ENCODE data around the gene RYR1.
"Not testable (repeated sequence)": the region's sequence is repeated elsewhere in the genome, so short reads cannot be mapped to it uniquely, and the experiment has no call there.

Gene RYR1

DNA sequence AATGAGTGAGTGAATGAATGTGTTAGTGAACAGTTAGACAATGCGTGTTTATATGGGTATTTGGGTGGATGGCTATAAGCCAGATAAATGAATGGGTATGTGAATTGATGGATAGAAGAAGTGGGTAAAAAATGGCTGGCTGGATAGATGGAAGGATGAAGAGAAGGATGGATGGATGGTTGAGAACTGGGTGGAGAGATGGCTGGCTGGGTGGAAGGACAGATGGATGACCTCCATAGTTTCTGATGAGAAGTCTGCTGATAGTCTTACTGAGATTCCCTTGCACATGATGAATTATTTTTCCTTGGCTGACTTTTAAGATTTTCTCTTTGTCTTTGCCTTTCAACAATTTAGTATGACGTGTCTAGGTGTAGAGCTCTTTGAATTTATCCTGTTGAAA is 57.4 kb downstream of the RYR1 start:
- no peak for DNase-seq (ENCODE audit: low spot score)

DNA sequence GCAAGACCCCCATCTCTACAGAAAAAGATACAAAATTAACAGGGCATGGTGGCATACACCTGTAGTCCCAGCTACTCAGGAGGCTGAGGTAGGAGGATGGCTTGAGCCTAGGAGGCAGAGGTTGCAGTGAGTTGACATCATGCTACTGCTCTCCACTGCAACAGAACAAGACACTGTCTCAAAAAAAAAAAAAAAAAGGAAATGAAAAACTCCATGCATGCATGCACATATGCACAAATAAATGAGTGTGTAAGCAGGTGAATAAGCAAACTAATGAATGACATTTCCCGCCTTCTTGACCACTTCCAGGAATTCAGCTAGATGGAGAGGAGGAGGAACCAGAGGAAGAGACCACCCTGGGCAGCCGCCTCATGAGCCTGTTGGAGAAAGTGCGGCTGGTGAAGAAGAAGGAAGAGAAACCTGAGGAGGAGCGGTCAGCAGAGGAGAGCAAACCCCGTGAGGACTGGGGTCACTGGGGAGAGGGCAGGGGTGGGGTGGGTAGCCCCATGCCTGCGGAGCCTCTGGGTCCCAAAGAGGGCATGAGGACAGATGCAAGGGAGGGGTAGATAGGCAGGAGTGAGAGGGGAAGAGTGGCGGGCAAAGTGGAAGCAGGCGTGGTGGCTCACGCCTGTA is 58.8 kb downstream of the RYR1 start:
- no peak for DNase-seq (ENCODE audit: low spot score)

DNA sequence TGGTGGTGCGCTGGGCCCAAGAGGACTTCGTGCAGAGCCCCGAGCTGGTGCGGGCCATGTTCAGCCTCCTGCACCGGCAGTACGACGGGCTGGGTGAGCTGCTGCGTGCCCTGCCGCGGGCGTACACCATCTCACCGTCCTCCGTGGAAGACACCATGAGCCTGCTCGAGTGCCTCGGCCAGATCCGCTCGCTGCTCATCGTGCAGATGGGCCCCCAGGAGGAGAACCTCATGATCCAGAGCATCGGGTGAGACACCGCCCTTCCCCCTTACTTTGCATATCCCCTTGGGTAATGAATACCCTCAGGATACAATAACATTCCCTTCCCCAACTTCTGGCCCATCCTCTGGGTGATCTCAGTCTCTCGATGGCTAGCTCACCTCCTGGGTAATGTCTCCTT is 60.9 kb downstream of the RYR1 start:
- no peak for DNase-seq (ENCODE audit: low spot score)

DNA sequence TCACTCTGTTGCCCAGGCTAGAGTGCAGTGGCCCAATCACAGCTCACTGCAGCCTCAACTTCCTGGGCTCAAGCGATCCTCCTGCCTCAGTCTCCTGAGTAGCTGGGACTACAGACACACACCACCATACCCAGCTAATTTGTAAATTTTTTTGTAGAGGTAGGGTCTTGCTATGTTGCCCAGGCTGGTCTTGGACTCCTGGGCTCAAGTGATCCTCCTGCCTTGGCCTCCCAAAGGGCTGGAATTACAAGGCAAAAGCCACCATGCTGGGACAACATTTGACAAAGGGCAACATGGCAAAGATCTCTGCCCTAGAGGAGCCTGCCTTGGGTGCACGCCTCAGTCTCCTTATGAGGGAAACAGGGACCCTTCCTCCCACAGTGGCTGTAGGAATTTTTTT is 61.9 kb downstream of the RYR1 start:
- DNase-seq (ENCODE audit: low spot score): not testable (repeated sequence)

DNA sequence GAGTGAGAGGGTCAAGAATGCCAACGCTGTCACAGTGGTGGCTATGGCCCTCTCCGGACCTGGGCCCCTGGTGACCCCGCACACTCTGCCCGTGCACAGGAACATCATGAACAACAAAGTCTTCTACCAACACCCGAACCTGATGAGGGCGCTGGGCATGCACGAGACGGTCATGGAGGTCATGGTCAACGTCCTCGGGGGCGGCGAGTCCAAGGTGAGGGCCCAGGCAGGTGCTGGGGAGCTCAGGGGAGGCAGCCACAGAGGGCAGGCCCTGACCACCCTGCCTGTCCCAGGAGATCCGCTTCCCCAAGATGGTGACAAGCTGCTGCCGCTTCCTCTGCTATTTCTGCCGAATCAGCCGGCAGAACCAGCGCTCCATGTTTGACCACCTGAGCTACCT is 62.6 kb downstream of the RYR1 start:
- no peak for DNase-seq (ENCODE audit: low spot score)

DNA sequence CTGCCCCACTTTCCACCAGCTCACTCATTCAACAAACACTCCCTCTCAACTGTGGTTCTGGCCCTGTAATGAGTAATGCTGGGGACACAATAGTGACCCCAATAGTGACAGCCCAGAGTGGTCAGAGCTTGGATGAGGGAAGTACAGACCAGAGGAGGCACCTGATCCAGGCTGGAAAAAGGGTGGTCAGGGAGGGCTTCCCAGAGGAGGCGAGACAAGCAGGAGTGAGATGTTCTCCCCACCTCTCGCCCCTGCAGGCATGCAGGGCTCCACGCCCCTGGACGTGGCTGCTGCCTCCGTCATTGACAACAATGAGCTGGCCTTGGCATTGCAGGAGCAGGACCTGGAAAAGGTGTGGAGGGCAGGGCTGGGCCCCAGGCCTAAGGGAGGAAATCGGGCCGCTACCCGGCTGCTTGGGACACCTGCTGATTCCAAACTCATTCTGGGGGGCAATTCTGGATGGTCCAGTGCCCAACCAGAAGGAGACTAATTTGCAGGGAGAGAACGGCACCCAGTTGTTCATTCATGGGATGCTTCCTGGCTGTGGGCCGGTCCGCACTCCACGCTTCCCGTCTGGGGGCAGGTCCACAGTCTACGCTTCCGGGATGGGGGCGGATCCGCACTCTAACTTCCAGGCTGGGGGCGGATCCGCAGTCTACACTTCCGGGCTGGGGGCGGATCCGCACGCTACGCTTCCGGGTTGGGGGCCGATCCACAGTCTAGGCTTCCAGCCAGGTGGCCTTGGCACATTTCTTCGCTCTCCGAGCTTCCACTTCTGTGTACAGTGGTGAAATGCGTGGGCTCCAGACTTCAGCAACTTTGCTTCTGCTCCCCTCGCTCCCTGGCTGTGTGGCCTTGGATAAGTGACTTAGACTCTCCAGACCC is 63.4 kb downstream of the RYR1 start:
- no peak for DNase-seq (ENCODE audit: low spot score)

DNA sequence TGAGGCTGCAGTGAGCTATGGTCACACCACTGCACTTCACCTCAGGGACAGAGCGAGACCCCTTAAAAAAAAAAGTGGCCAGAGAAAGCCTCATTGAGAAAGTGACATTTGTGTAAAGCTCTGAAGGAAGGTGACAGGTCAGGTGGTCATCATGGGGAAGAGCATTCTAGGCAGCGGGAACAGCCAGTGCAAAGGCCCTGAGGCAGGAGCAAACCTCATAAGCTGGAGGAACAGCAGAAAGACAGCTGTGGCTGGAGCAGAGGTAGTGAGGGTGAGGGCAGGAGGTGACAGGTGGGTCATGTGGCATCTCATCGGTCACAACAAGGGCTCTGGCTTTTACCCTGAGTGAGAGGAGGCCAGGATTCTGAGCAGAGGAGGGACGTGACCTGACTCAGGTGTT is 64.4 kb downstream of the RYR1 start:
- DNase-seq (ENCODE audit: low spot score): no peak

DNA sequence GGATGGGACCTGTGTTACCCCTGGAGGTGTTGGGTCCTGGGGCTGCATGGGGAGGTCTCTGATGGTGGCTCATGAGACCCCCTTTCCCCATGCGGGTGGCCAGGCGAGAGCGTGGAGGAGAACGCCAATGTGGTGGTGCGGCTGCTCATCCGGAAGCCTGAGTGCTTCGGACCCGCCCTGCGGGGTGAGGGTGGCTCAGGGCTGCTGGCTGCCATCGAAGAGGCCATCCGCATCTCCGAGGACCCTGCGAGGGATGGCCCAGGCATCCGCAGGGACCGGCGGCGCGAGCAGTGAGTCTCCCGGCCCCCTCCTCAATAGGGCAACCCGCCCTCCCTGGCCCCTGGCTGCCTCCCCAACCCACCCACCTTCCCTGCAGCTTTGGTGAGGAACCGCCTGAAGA is 66.0 kb downstream of the RYR1 start:
- no peak for DNase-seq (ENCODE audit: low spot score)

DNA sequence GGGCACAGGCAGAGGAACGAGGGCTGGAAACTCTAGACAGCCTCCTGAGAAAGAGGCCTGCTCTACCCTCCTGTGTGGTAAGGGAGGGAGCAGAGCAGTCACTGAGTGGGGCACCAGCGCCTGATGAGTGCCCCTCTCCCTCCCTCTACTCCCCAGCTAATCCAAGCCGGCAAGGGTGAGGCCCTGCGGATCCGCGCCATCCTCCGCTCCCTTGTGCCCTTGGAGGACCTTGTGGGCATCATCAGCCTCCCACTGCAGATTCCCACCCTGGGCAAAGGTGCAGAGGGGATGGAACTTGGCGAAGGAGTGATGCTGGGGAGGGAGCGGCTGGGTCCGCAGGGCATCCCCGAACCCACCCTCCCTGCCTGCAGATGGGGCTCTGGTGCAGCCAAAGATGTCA is 67.0 kb downstream of the RYR1 start:
- no peak for DNase-seq (ENCODE audit: low spot score)

DNA sequence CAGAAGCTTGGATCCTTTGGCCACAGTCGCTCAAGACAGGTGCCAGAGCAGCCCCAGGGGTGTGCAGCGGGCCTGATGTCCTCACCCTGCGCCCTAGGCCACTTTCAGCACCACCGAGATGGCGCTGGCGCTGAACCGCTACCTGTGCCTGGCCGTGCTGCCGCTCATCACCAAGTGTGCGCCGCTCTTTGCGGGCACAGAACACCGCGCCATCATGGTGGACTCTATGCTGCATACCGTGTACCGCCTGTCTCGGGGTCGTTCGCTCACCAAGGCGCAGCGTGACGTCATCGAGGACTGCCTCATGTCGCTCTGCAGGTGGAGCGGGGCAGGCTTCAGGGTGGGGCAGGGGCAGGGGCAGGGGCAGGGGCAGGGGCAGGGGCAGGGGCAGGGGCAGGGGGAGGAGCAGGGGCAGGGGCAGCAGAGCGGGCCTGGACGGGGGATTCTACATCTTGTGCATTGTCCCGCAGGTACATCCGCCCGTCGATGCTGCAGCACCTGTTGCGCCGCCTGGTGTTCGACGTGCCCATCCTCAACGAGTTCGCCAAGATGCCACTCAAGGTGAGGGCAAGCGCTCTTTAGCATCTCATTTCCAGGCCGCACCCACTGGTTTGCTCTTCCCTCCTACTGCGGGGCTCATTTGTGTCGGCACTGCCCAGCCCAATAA is 69.1 kb downstream of the RYR1 start:
- DNase-seq (ENCODE audit: low spot score): no peak

DNA sequence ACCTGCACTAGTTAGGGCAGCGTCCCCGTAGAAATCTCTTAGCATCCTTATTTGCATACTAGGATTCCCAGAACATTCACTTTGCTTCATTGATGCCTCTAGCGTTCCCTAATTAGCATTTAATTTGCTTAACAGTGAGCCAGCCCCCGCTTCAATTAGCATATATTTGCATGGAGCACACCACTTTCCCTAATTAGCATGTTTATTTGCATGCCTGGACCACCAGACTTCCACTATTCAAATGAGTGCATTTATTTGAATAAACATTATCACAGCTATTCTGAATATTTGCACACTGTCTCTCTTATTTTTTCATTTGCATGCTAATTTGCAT is 69.6 kb downstream of the RYR1 start:
- DNase-seq (ENCODE audit: low spot score): peak; percentile 77

DNA sequence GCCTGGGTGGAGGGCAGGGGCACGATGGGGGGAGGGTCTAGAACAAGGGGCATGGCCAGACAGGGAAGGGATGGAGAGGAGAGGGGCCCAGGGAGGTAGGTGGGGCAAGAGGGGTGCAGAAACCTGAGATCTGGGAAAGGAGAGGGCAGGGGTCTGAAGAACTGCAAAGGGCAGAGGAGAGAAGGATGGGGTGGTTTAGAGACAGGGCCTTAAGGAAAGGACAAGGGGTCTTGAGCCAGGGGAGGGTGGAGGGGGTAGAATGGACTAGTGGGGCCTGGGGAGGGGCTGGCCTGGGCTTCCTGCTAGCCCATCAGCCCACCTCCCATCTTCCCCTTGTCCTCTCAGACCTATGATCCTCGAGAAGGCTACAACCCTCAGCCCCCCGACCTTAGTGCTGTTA is 72.5 kb downstream of the RYR1 start:
- DNase-seq (ENCODE audit: low spot score): no peak

DNA sequence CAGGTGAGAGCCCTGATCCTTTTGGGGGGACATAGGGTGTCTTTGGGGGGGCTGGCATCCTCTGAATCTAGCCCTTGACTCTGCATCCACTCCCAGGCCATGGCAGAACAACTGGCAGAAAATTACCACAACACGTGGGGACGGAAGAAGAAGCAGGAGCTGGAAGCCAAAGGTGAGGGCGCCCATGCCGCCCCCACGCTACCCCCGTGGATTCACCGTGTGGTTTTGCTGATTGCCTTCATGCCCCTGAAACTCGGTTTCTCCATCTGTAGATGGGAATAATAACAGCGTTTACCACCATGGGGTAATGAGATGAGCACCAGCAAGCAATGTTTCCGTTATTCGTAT is 72.9 kb downstream of the RYR1 start:
- DNase-seq (ENCODE audit: low spot score): no peak

DNA sequence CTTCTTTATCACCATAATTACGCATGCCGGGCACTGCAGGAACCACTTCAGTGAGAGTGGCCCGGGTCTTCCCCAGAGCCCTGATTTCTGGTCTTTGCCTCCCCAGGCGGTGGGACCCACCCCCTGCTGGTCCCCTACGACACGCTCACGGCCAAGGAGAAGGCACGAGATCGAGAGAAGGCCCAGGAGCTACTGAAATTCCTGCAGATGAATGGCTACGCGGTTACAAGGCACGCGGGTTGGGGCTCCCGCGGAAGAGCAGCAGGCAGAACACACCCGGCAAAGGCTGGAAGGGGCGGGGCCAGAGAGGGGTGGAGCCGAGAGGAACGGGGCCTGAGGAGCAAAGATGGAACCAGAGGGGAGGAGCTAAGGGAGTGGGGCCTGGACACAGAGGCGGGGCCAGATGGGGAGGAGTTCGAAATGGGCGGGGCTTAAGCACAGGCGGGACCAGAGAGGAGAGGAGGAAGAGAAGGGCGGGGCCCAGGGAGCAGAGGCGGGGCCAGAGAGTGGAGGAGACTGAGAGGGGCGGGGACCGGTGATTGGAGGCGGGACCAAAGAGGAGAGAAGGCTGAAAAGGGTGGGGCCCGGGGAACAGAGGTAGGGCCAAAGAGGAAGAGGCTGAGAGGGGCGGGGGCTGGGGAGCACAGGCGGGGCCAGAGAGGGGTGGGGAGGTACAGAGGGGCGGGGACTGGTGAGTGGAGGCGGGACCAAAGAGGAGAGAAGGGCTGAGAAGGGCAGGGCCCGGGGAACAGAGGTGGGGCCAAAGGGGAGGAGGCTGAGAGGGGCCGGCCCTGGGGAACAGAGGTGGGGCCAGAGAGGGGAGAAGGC is 73.4 kb downstream of the RYR1 start:
- peak; percentile 96 for DNase-seq (ENCODE audit: low spot score)

DNA sequence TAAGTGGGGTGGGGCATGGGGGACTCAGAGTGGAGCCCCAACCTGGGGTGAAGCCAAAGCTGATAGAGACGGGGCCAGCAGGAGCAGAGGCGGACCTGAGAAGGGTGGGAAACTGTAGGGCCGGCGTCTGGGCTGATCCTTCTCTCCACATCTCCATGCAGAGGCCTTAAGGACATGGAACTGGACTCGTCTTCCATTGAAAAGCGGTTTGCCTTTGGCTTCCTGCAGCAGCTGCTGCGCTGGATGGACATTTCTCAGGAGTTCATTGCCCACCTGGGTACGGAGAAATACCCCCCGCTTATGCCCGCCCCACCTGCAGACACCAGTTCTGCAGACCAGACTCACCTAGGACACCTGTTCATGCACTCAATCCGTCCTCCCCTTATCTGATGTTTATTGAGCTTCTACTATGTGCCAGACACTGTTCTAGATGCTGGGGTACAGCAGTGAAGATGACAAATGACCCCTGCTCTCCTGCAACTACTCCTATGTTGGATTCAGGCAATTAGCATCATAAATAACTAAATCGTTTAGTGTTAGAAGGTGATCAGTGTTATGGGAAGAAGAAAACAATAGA is 74.1 kb downstream of the RYR1 start:
- DNase-seq (ENCODE audit: low spot score): no peak

DNA sequence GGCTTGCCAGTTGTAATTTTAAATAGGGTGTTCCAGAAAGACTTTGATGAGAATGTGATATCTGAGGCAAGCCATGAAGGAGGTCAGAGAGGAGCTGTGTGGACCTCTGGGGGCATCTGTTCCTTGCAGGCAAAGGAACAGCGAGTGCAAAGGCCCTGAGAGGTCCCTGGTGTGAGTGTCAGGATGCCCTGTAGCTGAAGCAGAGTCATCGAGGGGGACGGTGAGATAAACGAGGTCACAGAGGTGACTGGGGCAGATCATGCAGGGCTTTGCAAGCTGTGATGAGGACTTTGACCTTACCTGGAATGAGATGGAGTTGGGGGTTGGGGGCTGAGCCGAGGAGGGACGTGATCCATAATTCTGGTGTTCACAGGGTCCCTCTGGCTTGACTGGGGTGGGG is 75.0 kb downstream of the RYR1 start:
- no peak for DNase-seq (ENCODE audit: low spot score)

DNA sequence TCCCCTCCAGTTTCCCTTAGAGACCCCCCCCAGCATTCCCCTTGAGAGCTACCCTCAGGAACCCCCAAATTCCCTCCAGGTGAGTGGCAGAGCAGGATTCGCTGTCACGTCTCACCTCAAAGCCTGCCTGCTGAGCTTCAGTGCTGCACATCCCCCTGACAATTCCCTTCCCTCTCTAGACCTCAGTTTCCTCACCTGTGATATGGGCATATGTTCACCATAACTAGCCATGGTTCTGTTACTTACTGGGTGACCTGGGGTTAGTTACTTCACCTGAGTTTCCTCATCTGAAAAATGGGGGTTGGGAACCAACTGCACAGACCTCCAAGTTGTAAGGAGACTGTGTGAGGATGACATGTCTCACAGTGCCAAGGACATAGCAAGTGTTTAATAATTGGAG is 75.5 kb downstream of the RYR1 start:
- no peak for DNase-seq (ENCODE audit: low spot score)

DNA sequence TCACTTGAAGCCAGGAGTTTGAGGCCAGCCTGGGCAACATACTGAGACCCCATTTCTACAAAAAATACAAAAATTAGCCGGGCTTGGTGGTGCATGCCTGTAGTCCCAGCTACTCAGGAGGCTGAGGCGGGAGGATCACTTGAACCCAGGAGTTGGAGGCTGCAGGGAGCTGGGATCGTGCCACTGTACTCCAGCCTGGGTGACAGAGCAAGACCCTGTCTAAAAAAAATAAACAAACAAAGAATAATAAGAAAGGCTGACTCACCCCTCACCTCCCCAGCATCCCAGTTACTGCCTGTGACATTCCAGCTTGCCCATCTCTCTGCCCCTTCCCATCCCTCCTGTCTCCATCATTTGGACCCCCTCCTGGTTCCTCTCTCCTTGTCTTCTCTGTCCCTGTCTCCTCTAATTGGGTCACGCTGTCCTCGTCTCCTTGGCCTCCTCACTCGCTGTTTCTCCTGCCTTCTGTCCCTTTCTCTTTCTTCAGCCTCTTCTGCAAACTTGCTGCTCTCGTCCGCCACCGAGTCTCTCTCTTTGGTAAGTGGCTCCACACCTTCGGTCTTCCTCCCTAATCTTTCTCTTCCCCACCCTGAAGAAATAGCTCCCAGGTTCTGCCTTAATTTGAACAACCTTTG is 77.7 kb downstream of the RYR1 start:
- DNase-seq (ENCODE audit: low spot score): no peak

DNA sequence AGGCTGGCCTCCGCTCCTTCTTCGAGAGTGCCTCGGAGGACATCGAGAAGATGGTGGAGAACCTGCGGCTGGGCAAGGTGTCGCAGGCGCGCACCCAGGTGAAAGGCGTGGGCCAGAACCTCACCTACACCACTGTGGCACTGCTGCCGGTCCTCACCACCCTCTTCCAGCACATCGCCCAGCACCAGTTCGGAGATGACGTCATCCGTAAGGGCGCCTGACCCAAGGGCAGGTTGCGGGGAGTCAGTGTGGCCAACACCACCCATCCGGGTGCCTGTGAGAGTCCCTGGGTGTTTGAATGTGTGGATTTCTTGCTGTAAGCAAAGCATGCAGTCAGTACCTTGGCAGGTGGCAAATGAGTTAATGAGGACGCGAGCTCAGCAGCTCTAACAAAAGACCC is 78.8 kb downstream of the RYR1 start:
- no peak for DNase-seq (ENCODE audit: low spot score)

DNA sequence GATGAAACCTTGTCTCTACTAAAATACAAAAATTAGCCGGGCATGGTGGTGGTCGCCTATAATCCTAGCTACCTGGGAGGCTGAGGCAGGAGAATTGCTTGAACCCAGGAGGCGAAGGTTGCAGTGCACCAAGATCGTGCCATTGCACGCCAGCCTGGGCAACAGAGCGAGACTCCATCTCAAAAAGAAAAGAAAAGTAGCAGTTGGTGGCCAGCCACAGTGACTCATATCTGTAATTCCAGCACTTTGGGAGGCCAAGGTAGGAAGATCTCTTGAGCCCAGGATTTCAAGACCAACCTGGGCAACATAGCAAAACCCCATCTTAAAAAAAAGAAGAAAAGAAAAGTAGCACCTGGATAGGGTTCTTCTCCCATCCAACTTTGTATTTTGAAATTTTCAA is 79.7 kb downstream of the RYR1 start:
- DNase-seq (ENCODE audit: low spot score): not testable (repeated sequence)

DNA sequence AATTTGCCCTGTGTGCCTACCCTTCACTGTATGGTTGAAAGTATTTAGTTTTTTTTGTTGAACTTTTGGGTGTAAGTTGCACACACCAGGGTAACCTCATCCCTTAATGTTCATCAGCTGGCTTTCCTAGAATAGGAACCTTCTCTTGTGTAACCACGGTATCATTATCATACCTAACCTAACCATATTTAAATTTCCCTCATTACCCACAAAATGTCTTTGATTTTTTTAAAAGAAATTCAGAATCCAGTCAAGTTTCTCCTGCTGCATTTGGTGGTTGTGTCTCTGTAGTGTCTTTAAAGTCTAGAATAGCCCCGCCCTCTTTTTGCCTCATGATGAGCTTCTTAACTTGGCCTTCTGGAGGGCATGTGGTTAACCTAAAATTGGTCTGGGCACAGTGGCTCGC is 80.3 kb downstream of the RYR1 start:
- peak; percentile 38 for DNase-seq (ENCODE audit: low spot score)

Measured in NAMALWA (cell line).